H1 (cell line): Measurements from ENCODE around the gene STAT3. TPM values are rescaled to one million over a fixed set of nuclear protein-coding genes. Genes with fewer than 3 reads are reported as not detected.

Experiments
- CTCF ChIA-PET: fragments of 300-600 bp; sonication (Branson Sonifier 250); formaldehyde crosslinking; loops from one replicate; lab custom pipeline; 2021; ENCODE audit not compliant: partially characterized antibody; lab: Charles Lee
- POLR2A ChIA-PET: fragments of 300-600 bp; sonication (Branson Sonifier 250); formaldehyde crosslinking; loops from one replicate; lab custom pipeline; 2021; ENCODE audit warnings: inconsistent platforms; ENCODE audit not compliant: partially characterized antibody; lab: Charles Lee
- DNase-seq, 2 experiments: peaks; one replicate each; pipeline versions ENCODE4 v3.0.0 to v3.0.0-alpha.2; 2010 to 2022; ENCODE audit warnings: low spot score in 2 of 2, low read depth in 1 of 2, mixed read lengths in 1 of 2
- FAIRE-seq: peaks from 2 replicates; lab custom pipeline; 2011; peaks lifted over from hg19 to GRCh38; lab: Jason Lieb, UNC
- H2AFZ ChIP-seq: 2 replicates; pipeline ENCODE4 v1.8.1; 2012; ENCODE audit warnings: low read length, inconsistent platforms
- H2AK5ac ChIP-seq: 2 replicates; pipeline ENCODE4 v1.6.1; 2013; ENCODE audit warnings: low read depth, low read length
- H2BK120ac ChIP-seq: replicated peaks from 2 replicates; pipeline ENCODE3; 2013; ENCODE audit warnings: low read depth, low read length, inconsistent platforms
- H2BK12ac ChIP-seq: 2 replicates; pipeline ENCODE4 v1.6.1; 2013; ENCODE audit warnings: low read depth, low read length
- H2BK15ac ChIP-seq: 2 replicates; pipeline ENCODE4 v1.6.1; 2013; ENCODE audit warnings: low read length
- H2BK20ac ChIP-seq: 2 replicates; pipeline ENCODE4 v1.6.1; 2013; ENCODE audit warnings: low read length
- H2BK5ac ChIP-seq: 2 replicates; pipeline ENCODE4 v1.6.1; 2013; ENCODE audit warnings: low read depth, low read length
- H3K14ac ChIP-seq: 2 replicates; pipeline ENCODE4 v1.6.1; 2013; ENCODE audit warnings: inconsistent platforms; ENCODE audit not compliant: insufficient read length
- H3K18ac ChIP-seq: 2 replicates; pipeline ENCODE4 v1.6.1; 2013; ENCODE audit warnings: low read length; ENCODE audit errors: extremely low read depth
- H3K23ac ChIP-seq: 2 replicates; pipeline ENCODE4 v1.6.1; 2013; ENCODE audit warnings: inconsistent platforms; ENCODE audit not compliant: insufficient read length
- H3K23me2 ChIP-seq: 2 replicates; pipeline ENCODE4 v1.6.1; 2013; ENCODE audit warnings: low read depth, low read length
- H3K27ac ChIP-seq: 2 replicates; pipeline ENCODE4 v1.6.1; 2011; ENCODE audit warnings: low read depth, low read length, inconsistent platforms
- H3K27me3 ChIP-seq, 4 experiments: replicated peaks in 1 of 4; 1 replicate in 1 of 4; 2 replicates in 3 of 4; pipeline versions ENCODE4 v1.6.1 to v1.8.1; 2011 to 2013; ENCODE audit warnings: low read length in 3 of 4, mild to moderate bottlenecking in 3 of 4, inconsistent platforms in 2 of 4, mixed read lengths in 2 of 4, moderate library complexity in 1 of 4; ENCODE audit not compliant: control insufficient read depth in 3 of 4, insufficient read depth in 3 of 4; ENCODE audit errors: extremely low read depth in 1 of 4
- H3K36me3 ChIP-seq, 4 experiments: 2 replicates each; pipeline versions ENCODE4 v1.6.1 to v1.8.1; 2011 to 2013; ENCODE audit warnings: mild to moderate bottlenecking in 4 of 4, low read length in 3 of 4, moderate library complexity in 2 of 4, control low read depth in 1 of 4, inconsistent platforms in 1 of 4; ENCODE audit not compliant: insufficient read depth in 4 of 4, control insufficient read depth in 2 of 4
- H3K4ac ChIP-seq: replicated peaks from 2 replicates; pipeline ENCODE3; 2013; ENCODE audit warnings: low read length, low read depth, mixed read lengths, inconsistent platforms; ENCODE audit not compliant: insufficient read length
- H3K4me1 ChIP-seq, 4 experiments: replicated peaks in 1 of 4; 1 replicate in 1 of 4; 2 replicates in 3 of 4; pipeline versions ENCODE4 v1.6.1 to v1.8.1; 2011 to 2013; ENCODE audit warnings: low read length in 3 of 4, inconsistent platforms in 2 of 4, mixed read lengths in 1 of 4; ENCODE audit not compliant: insufficient read depth in 4 of 4, control insufficient read depth in 3 of 4
- H3K4me2 ChIP-seq, 2 experiments: 2 replicates each; pipeline versions ENCODE4 v1.6.1 to v1.8.1; 2011 to 2013; ENCODE audit warnings: low read depth in 2 of 2, low read length in 2 of 2, control low read depth in 1 of 2, inconsistent platforms in 1 of 2, mild to moderate bottlenecking in 1 of 2; ENCODE audit not compliant: insufficient read depth in 1 of 2
- H3K4me3 ChIP-seq, 4 experiments: fragments of 200-600, 300-600 bp in 1 of 4; sonication (generic), shearing (Covaris generic), sonication (Bioruptor Twin) in 1 of 4; 2 replicates each; pipeline versions ENCODE4 v1.5.1 to v1.8.1; 2011 to 2016; ENCODE audit warnings: low read length in 4 of 4, low read depth in 3 of 4, control low read depth in 2 of 4, inconsistent platforms in 2 of 4, mild to moderate bottlenecking in 2 of 4, mixed read lengths in 1 of 4, moderate library complexity in 1 of 4; ENCODE audit not compliant: insufficient read depth in 2 of 4; ENCODE audit errors: extremely low read depth in 1 of 4
- H3K56ac ChIP-seq: replicated peaks from 2 replicates; pipeline ENCODE3; 2013; ENCODE audit warnings: low read depth, mild to moderate bottlenecking, mixed read lengths, low read length, inconsistent platforms; ENCODE audit not compliant: insufficient read length
- H3K79me1 ChIP-seq: 2 replicates; pipeline ENCODE4 v1.6.1; 2013; ENCODE audit warnings: low read depth, low read length, control low read depth
- H3K79me2 ChIP-seq, 2 experiments: 2 replicates each; pipeline versions ENCODE4 v1.6.1 to v1.8.1; 2012 to 2013; ENCODE audit warnings: low read length in 2 of 2, mild to moderate bottlenecking in 2 of 2, inconsistent platforms in 1 of 2; ENCODE audit not compliant: insufficient read depth in 2 of 2, control insufficient read depth in 1 of 2
- H3K9ac ChIP-seq, 4 experiments: replicated peaks in 1 of 4; 1 replicate in 1 of 4; 2 replicates in 3 of 4; pipeline versions ENCODE4 v1.6.1 to v1.8.1; 2011 to 2013; ENCODE audit warnings: low read depth in 3 of 4, low read length in 3 of 4, control low read depth in 2 of 4, mild to moderate bottlenecking in 2 of 4, moderate library complexity in 2 of 4, inconsistent platforms in 1 of 4; ENCODE audit errors: extremely low read depth in 1 of 4
- H3K9me3 ChIP-seq, 2 experiments: 2 replicates each; pipeline versions ENCODE4 v1.6.1 to v1.8.1; 2012 to 2013; ENCODE audit warnings: mild to moderate bottlenecking in 2 of 2, moderate library complexity in 2 of 2, control low read depth in 1 of 2, inconsistent platforms in 1 of 2, low read depth in 1 of 2, low read length in 1 of 2, mixed read lengths in 1 of 2; ENCODE audit not compliant: insufficient read depth in 2 of 2
- H4K20me1 ChIP-seq, 2 experiments: replicated peaks in 1 of 2; 2 replicates each; pipeline versions ENCODE3 to v1.8.1; 2011 to 2013; ENCODE audit warnings: inconsistent platforms in 2 of 2, low read length in 2 of 2, mild to moderate bottlenecking in 1 of 2; ENCODE audit not compliant: insufficient read depth in 2 of 2, control insufficient read depth in 1 of 2
- H4K5ac ChIP-seq: 2 replicates; pipeline ENCODE4 v1.6.1; 2013; ENCODE audit warnings: low read length, low read depth, mixed read lengths, inconsistent platforms; ENCODE audit not compliant: insufficient read length
- H4K8ac ChIP-seq: 2 replicates; pipeline ENCODE4 v1.8.0; 2013; ENCODE audit warnings: mild to moderate bottlenecking, moderate library complexity, low read length, inconsistent platforms; ENCODE audit not compliant: insufficient read depth; ENCODE audit errors: extremely low read depth
- H4K91ac ChIP-seq: replicated peaks from 2 replicates; pipeline ENCODE3; 2013; ENCODE audit warnings: low read length, mixed read lengths, inconsistent platforms; ENCODE audit not compliant: insufficient read length
- ASH2L ChIP-seq: fragments of 200-600, 300-600 bp; sonication (generic); IDR thresholded peaks from one replicate; pipeline ENCODE4 v1.7.1; 2017; ENCODE audit warnings: low read length
- CBX5 ChIP-seq: fragments of 300-800, 300-1000 bp; sonication (generic); IDR thresholded peaks from 2 replicates; pipeline ENCODE4 v1.7.1; 2016; ENCODE audit warnings: antibody characterized with exemption, low read length, low read depth
- JUN ChIP-seq: IDR thresholded peaks from 2 replicates; pipeline ENCODE4 v1.6.1; 2011; ENCODE audit warnings: low read depth, mild to moderate bottlenecking, improper control_type of control experiment, low read length
- KDM5A ChIP-seq: fragments of 200-600 bp; IDR thresholded peaks from 2 replicates; pipeline ENCODE4 v1.7.1; 2012; ENCODE audit warnings: mild to moderate bottlenecking, low read length, inconsistent platforms, mixed read lengths
- MAFK ChIP-seq: IDR thresholded peaks from 2 replicates; pipeline ENCODE4 v1.6.1; 2012; ENCODE audit warnings: low read depth, mild to moderate bottlenecking, improper control_type of control experiment, low read length
- NANOG ChIP-seq: IDR thresholded peaks from 2 replicates; pipeline ENCODE4 v1.6.1; 2011; ENCODE audit warnings: low read length, low read depth, mild to moderate bottlenecking, inconsistent platforms; ENCODE audit not compliant: insufficient read depth, poor library complexity, severe bottlenecking
- NRF1 ChIP-seq: IDR thresholded peaks from 2 replicates; pipeline ENCODE4 v1.6.1; 2011; ENCODE audit warnings: mild to moderate bottlenecking, low read depth, low read length, improper control_type of control experiment
- PHF8 ChIP-seq: fragments of 200-600 bp; sonication (generic); conservative IDR thresholded peaks from 2 replicates; pipeline ENCODE4 v1.7.1; 2012; ENCODE audit warnings: low read depth, mild to moderate bottlenecking, inconsistent platforms, low read length, moderate library complexity
- POLR2A ChIP-seq, 2 experiments: IDR thresholded peaks; 1 replicate in 1 of 2; 2 replicates in 1 of 2; pipeline ENCODE4 v1.6.1; 2011; ENCODE audit warnings: low read depth in 2 of 2, low read length in 2 of 2, mild to moderate bottlenecking in 2 of 2; ENCODE audit errors: control extremely low read depth in 1 of 2
- RFX5 ChIP-seq: IDR thresholded peaks from 2 replicates; pipeline ENCODE4 v1.6.1; 2011; ENCODE audit warnings: low read depth, low read length, improper control_type of control experiment, borderline replicate concordance
- SIX5 ChIP-seq: IDR thresholded peaks from 2 replicates; pipeline ENCODE4 v1.6.1; 2011; ENCODE audit warnings: mild to moderate bottlenecking, low read depth, low read length
- SP2 ChIP-seq: IDR thresholded peaks from 2 replicates; pipeline ENCODE4 v1.6.1; 2012; ENCODE audit warnings: mild to moderate bottlenecking, low read length, inconsistent platforms
- TAF1 ChIP-seq: IDR thresholded peaks from 2 replicates; pipeline ENCODE4 v1.6.1; 2011; ENCODE audit warnings: mild to moderate bottlenecking, low read depth, low read length
- TEAD4 ChIP-seq: IDR thresholded peaks from 2 replicates; pipeline ENCODE4 v1.6.1; 2012; ENCODE audit warnings: low read depth, low read length, inconsistent platforms, mixed read lengths
- WGBS, 2 experiments: shearing (Covaris generic) in 1 of 2; methylation state at CpG; one replicate each; pipeline versions ENCODE4 v1.1.6 to v1.1.7; 2013 to 2015; ENCODE audit warnings: low lambda C conversion rate in 2 of 2, mixed read lengths in 2 of 2, inconsistent platforms in 1 of 2, low coverage in 1 of 2, missing lambda C conversion rate in 1 of 2; ENCODE audit not compliant: insufficient replicate concordance in 2 of 2, insufficient coverage in 1 of 2, insufficient read length in 1 of 2; ENCODE audit errors: extremely low coverage in 1 of 2, missing lambda C conversion rate in 1 of 2; 5-methylcytosine and 5-hydroxymethylcytosine counted together
- polyA plus RNA-seq, 7 experiments: library from polyadenylated mRNA; depleted of rRNA in 3 of 7; stranded (reverse) in 5 of 7; unstranded in 2 of 7; fragments of >200 nt in 5 of 7; fragments of 200-250 nt in 2 of 7; gene quantifications; 1 replicate in 5 of 7; 2 replicates in 1 of 7; 4 replicates in 1 of 7; pipeline versions ENCODE4 v1.2.1 to v1.2.3, GENCODE V29; 2011 to 2013; ENCODE audit warnings: missing spikeins in 2 of 7, mixed read lengths in 2 of 7
- total RNA-seq: library from RNA; stranded (reverse); fragmentation: NEBNext Ultra II Directional; extraction: Animal tissue kit (Norgen Biotek cat#: 25700); gene quantifications from 2 replicates; pipeline ENCODE4 v1.2.1, GENCODE V29; 2021
- TF ChIP-seq, protein P1 (sequence below): IDR thresholded peaks from 2 replicates; pipeline ENCODE4 v1.6.1; 2011; ENCODE audit warnings: low read depth, mild to moderate bottlenecking, low read length; ENCODE audit not compliant: insufficient read depth

Gene STAT3
- total and polyA plus RNA-seq, 2 of the 8 experiments (the other 6 are each of a cell fraction or from before 2014, with no cell fraction given), result 38.4 to 94.1 TPM

DNA sequence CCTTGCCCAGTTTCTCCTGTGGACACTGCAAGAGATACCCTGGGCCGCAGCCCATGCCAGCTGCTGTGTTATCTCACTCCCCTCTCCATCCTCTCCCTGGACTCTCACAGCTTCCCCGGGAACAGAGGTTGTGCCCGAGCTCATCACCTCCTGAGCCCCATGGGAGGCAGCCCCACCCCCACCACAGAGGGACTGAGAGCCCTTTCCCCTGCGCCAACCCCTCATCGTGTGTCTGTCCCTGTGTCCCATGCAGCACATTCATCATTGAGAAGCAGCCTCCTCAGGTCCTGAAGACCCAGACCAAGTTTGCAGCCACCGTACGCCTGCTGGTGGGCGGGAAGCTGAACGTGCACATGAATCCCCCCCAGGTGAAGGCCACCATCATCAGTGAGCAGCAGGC, 87.2 kb downstream of the STAT3 start:
- peaks cover 0 to 3% of the 10 kb centered on the region in 2 experiments for H4K20me1 ChIP-seq
- no peak for DNase-seq
- no peak overlapping the region for H3K27ac ChIP-seq
- no peak overlapping the region for H3K56ac ChIP-seq
- H3K23me2 ChIP-seq, result no peaks in the 10 kb centered on the region
- no peak overlapping the region for H3K4me2 ChIP-seq
- H4K8ac ChIP-seq, result no peak overlapping the region
- POLR2A ChIA-PET, result interaction anchor here (0.7 to 2.1 kb wide), 4 partner anchors 10 to 24 kb away, joined by 3 to 5 read pairs (median 4); no protein-coding TSS in a partner anchor
- FAIRE-seq, result no peak
- H2AK5ac ChIP-seq, result no peak overlapping the region
- no peak overlapping the region for H2AFZ ChIP-seq
- no peak overlapping the region for H4K91ac ChIP-seq
- no peaks in the 10 kb centered on the region for H3K9me3 ChIP-seq
- no peak overlapping the region for H3K18ac ChIP-seq
- CTCF ChIA-PET, result interaction anchor here (0.8 to 4.8 kb wide), 4 partner anchors 11 to 184 kb away, joined by 3 to 43 read pairs (median 4); no protein-coding TSS in a partner anchor
- H3K23ac ChIP-seq, result no peak overlapping the region
- no peak overlapping the region for H2BK20ac ChIP-seq
- H3K4ac ChIP-seq, result no peak overlapping the region
- H3K36me3 ChIP-seq, result no peaks in the 10 kb centered on the region
- no peak overlapping the region for H2BK5ac ChIP-seq
- no peak overlapping the region for H3K4me3 ChIP-seq
- WGBS, 2 experiments, result 87% methylated on average over 9 of the region's 9 CpGs; no CpG with 5 or more reads in 1 of the 2 experiments
- no peak overlapping the region for H4K5ac ChIP-seq
- H2BK12ac ChIP-seq, result no peak overlapping the region
- no peaks in the 10 kb centered on the region; a peak in 1 of 7 replicates for H3K4me1 ChIP-seq
- no peak overlapping the region for H3K14ac ChIP-seq
- no peaks in the 10 kb centered on the region for H3K27me3 ChIP-seq
- no peak overlapping the region for H2BK15ac ChIP-seq
- no peak overlapping the region for H3K9ac ChIP-seq
- H3K79me1 ChIP-seq, result no peaks in the 10 kb centered on the region; the same call in 1 of the 2 replicates
- H3K79me2 ChIP-seq, result no peaks in the 10 kb centered on the region
- H2BK120ac ChIP-seq, result no peak overlapping the region
- TF ChIP-seq KDM5A (no peak), RFX5 (no peak), NRF1 (no peak), SIX5 (no peak), MAFK (no peak), PHF8 (no peak), JUN (no peak), TAF1 (no peak), POLR2A (IDR thresholded peaks at IDR 0.05; ENCODE audit: control extremely low read depth in 1 of 2, low read depth in 2 of 2, low read length in 2 of 2) (no peak), TEAD4 (no peak), CBX5 (no peak), ASH2L (no peak), NANOG (no peak), SP2 (no peak)
- TF ChIP-seq, protein P1, sequence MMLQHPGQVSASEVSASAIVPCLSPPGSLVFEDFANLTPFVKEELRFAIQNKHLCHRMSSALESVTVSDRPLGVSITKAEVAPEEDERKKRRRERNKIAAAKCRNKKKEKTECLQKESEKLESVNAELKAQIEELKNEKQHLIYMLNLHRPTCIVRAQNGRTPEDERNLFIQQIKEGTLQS, result no peak
